Colonic mucosa (tissue), 4 donors: ENCODE data around the gene SUCLG2. TPM values are rescaled to one million over a fixed set of nuclear protein-coding genes. Genes with fewer than 3 reads are reported as not detected.
"Not testable (repeated sequence)": the region's sequence is repeated elsewhere in the genome, so short reads cannot be mapped to it uniquely, and the experiment has no call there.

Source experiments
- DNase-seq: peaks from one replicate; pipeline ENCODE4 v3.0.0-alpha.2; 2020
- H3K27ac ChIP-seq: fragments of 200-600 bp; one replicate; pipeline ENCODE4 v1.8.0; 2021
- H3K27me3 ChIP-seq: fragments of 200-600 bp; one replicate; pipeline ENCODE4 v1.8.0; 2021
- H3K36me3 ChIP-seq: fragments of 200-600 bp; one replicate; pipeline ENCODE4 v1.8.0; 2021
- H3K4me1 ChIP-seq: fragments of 200-600 bp; one replicate; pipeline ENCODE4 v1.8.0; 2021; ENCODE audit warnings: mild to moderate bottlenecking
- H3K4me3 ChIP-seq: fragments of 200-600 bp; one replicate; pipeline ENCODE4 v1.8.0; 2021
- H3K9ac ChIP-seq, 2 donors: one replicate each; pipeline ENCODE4 v1.7.0; 2013; ENCODE audit warnings: control low read depth in 2 of 2, low read depth in 2 of 2, low read length in 2 of 2
- H3K9me3 ChIP-seq: fragments of 200-600 bp; one replicate; pipeline ENCODE4 v1.8.0; 2021
- intact Hi-C: fragments of 100-400 bp; cut with DNase I; formaldehyde crosslinking; loops from one replicate; pipeline ENCODE4 v1.14.1; 2022
- total RNA-seq, 2 donors: library from RNA; stranded (reverse); fragmentation: NEBNext Ultra II Directional in 1 of 2; extraction: Animal tissue kit (Norgen Biotek cat#: 25700) in 1 of 2; gene quantifications; one replicate each; pipeline ENCODE4 v1.2.1, GENCODE V29; 2021
- TF ChIP-seq, protein P1 (sequence below): fragments of 200-600 bp; IDR thresholded peaks from one replicate; pipeline ENCODE4 v1.8.0; 2022; ENCODE audit warnings: antibody characterized with exemption, mild to moderate bottlenecking
- donor health status: healthy.
- donor health status: DM: no; HTN: no; CAD: no.
- donor health status: DM: no; HTN: no; CAD: no.

SUCLG2 gene
- total RNA-seq, 2 donors from 2014 or later, result 114 to 219 TPM

DNA sequence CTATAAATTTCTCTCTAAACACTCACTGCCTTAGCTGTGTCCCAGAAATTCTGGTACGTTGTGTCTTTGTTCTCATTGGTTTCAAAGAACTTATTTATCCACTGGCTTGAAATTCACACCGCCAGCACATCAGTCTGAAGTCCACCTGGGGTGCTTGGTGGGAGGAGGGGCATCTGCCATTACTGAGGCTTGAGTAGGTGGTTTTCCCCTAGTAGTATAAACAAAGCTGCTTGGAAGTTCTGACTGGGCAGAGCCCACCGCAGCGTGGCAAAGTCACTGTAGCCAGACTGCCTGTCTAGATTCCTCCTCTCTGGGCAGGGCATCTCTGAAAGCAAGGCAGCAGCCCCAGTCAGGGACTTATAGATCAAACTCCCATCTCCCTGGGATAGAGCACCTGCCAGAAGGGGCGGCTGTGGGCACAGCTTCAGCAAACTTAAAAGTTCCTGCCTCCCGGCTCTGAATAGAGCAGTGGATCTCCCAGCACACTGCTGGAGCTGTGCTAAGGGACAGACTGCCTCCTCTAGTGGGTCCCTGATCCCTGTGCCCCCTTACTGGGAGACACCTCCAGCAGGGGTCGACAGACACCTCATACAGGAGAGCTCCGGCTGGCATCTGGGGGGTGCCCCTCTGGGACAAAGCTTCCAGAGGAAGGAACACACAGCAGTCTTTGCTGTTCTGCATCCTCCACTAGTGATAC is 114.1 kb downstream of the SUCLG2 start:
- intact Hi-C loops, result no loop called here
- no peaks in the 10 kb centered on the region for H3K9me3 ChIP-seq
- no peaks in the 10 kb centered on the region for H3K27me3 ChIP-seq
- H3K27ac ChIP-seq, result no peak overlapping the region
- TF ChIP-seq, protein P1, sequence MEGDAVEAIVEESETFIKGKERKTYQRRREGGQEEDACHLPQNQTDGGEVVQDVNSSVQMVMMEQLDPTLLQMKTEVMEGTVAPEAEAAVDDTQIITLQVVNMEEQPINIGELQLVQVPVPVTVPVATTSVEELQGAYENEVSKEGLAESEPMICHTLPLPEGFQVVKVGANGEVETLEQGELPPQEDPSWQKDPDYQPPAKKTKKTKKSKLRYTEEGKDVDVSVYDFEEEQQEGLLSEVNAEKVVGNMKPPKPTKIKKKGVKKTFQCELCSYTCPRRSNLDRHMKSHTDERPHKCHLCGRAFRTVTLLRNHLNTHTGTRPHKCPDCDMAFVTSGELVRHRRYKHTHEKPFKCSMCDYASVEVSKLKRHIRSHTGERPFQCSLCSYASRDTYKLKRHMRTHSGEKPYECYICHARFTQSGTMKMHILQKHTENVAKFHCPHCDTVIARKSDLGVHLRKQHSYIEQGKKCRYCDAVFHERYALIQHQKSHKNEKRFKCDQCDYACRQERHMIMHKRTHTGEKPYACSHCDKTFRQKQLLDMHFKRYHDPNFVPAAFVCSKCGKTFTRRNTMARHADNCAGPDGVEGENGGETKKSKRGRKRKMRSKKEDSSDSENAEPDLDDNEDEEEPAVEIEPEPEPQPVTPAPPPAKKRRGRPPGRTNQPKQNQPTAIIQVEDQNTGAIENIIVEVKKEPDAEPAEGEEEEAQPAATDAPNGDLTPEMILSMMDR, result no peak
- no peak overlapping the region for H3K9ac ChIP-seq
- H3K4me1 ChIP-seq, result no peaks in the 10 kb centered on the region
- no peak for DNase-seq
- H3K36me3 ChIP-seq, result no peaks in the 10 kb centered on the region
- no peak overlapping the region for H3K4me3 ChIP-seq

DNA sequence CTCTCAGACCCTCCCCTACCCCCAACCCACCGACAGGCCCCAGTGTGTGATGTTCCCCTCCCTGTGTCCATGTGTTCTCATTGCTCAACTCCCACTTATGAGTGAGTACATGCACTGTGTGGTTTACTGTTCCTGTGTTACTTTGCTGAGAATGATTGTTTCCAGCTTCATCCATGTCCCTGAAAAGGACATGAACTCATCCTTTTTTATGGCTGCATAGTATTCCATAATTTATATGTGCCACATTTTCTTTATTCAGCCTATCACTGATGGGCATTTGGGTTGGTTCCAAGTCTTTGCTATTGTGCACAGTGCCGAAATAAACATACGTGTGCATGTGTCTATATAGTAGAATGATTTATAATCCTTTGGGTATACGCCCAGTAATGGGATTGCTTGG is 117.2 kb downstream of the SUCLG2 start:
- H3K4me1 ChIP-seq, H3K36me3 ChIP-seq, H3K27me3 ChIP-seq, H3K4me3 ChIP-seq, DNase-seq, H3K9me3 ChIP-seq, H3K27ac ChIP-seq, H3K9ac ChIP-seq: not testable (repeated sequence)
- intact Hi-C loops, result loop anchor here (10.0 kb wide), 1 partner anchor 78 kb away; no protein-coding TSS in a partner anchor

DNA sequence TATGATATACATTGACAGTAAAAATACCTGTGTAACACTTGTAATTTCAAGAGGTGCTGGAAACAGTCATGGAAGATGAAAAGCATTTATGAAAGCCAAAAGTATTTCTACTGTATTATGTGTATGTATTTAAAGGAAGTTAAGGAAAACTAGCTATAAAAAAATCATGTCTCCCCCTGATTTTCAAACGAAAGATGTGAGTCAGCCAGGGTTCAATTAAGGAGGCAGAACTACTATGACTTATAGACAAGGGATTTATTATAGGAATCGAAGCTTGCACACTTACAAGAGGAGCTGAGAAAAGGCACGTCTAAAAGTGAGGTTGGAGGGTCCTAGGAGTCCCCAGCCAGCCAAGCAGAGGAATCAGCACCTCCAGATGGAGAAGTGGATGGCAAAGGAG is 119.4 kb downstream of the SUCLG2 start:
- Histone ChIP-seq H3K27me3 (no peaks in the 10 kb centered on the region), H3K9me3 (no peaks in the 10 kb centered on the region), H3K27ac (no peak overlapping the region), H3K4me1 (no peaks in the 10 kb centered on the region), H3K9ac (no peak overlapping the region), H3K36me3 (no peaks in the 10 kb centered on the region), H3K4me3 (no peak overlapping the region)
- DNase-seq, result no peak
- intact Hi-C loops, result loop anchor here (10.0 kb wide), 1 partner anchor 80 kb away; no protein-coding TSS in a partner anchor
- TF ChIP-seq, protein P1, result no peak

DNA sequence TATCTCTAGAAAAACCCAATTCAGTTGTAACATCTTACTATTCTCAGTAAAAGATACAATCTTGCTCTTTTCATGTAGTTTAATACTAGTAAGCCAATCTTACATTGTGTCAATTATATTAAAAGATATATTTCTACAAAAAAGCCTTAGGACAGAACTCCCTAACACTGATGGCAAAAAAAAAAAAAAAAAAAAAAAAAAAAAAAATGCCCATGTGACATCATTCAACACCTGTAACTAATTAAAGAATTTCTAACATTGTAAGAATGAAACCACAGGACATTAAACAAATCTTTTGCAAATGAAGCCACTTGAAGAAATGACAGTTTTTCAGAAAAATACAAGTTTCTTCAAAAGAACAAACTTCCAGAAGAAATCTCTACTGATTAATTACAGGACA is 119.8 kb downstream of the SUCLG2 start:
- no peaks in the 10 kb centered on the region for H3K36me3 ChIP-seq
- H3K27me3 ChIP-seq, result no peaks in the 10 kb centered on the region
- no peaks in the 10 kb centered on the region for H3K4me1 ChIP-seq
- H3K9ac ChIP-seq, result no peak overlapping the region
- TF ChIP-seq, protein P1, result no peak
- intact Hi-C loops, result loop anchor here (10.0 kb wide), 1 partner anchor 80 kb away; no protein-coding TSS in a partner anchor
- no peak overlapping the region for H3K27ac ChIP-seq
- DNase-seq, result no peak
- no peak overlapping the region for H3K4me3 ChIP-seq
- no peaks in the 10 kb centered on the region for H3K9me3 ChIP-seq

DNA sequence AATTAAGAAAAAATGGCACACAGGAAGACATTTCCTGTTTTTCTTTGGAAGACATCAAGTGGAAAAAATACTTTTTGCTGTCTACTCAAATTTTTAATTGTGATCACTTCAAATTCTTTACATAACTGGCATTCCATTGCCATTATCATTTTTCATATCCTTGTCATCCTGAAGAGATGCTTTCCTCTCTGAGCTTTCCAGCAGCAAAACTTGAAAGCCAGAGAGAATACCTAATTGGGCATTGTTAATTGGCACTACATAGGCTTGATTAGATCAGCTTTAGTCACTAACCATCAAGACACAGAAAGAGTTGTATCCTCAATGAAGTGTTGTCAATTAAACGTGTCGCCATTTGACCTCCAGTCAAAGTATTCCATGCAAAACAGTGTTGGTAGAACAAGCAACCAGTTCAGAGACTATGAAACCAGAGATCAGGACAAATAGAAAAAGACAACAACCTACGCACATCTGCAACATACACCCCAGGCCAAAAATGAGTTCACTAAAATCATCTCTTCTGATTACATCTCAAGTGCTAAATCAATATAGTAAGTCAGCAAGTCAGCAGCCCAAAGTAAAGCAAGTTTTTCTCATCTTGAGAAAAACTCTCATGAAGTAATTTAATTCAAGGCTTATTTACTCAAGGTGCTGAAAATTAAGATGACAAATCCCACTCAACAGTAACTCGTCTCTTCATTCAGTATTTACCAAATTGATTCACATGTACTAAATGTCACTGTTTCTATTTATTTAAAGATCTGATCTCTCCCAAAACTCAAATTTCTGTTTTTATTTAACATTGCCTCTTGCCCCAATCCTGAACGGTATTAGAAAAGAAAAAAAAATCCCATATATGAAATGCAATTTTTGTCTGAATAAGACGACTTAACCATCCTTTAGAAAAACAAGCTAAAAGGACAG is 123.0 kb downstream of the SUCLG2 start:
- Histone ChIP-seq H3K9me3 (no peaks in the 10 kb centered on the region), H3K27ac (no peak overlapping the region), H3K9ac (no peak overlapping the region), H3K27me3 (no peaks in the 10 kb centered on the region), H3K36me3 (no peaks in the 10 kb centered on the region), H3K4me3 (no peak overlapping the region), H3K4me1 (no peaks in the 10 kb centered on the region)
- DNase-seq, result no peak
- intact Hi-C loops, result loop anchor here (10.0 kb wide), 1 partner anchor 83 kb away; no protein-coding TSS in a partner anchor
- TF ChIP-seq, protein P1, result no peak
